PC-9 (cell line): ENCODE results near the gene GPRIN1. TPM values are rescaled to one million over a fixed set of nuclear protein-coding genes. Genes with fewer than 3 reads are reported as not detected.

Experiments
- BruUV-seq: library from RNA; stranded (reverse); fragments of 400-500 nt; replicated peaks from 2 replicates; lab custom pipeline; 2021; lab: Mats Ljungman, UMichigan
- CTCF ChIA-PET: fragments of 300-600 bp; sonication (Branson Sonifier 250); formaldehyde crosslinking; loops from one replicate; lab custom pipeline; 2022; ENCODE audit warnings: antibody characterized with exemption; lab: Charles Lee
- POLR2A ChIA-PET: fragments of 300-600 bp; sonication (Branson Sonifier 250); formaldehyde crosslinking; loops from one replicate; lab custom pipeline; 2022; ENCODE audit warnings: antibody characterized with exemption; ENCODE audit not compliant: unreplicated experiment; lab: Charles Lee
- DNase-seq, 2 experiments: peaks; one replicate each; pipeline versions ENCODE4 v3.0.0 to v3.0.0-alpha.2; 2015 to 2022; ENCODE audit warnings: mixed read lengths in 1 of 2
- H2AFZ ChIP-seq: fragments of 200-600 bp; sonication (generic); 2 replicates; pipeline ENCODE4 v1.8.1; 2017; ENCODE audit warnings: antibody characterized with exemption
- H3F3A ChIP-seq: fragments of 200-600 bp; sonication (generic); 2 replicates; pipeline ENCODE4 v1.8.1; 2017; ENCODE audit warnings: antibody characterized with exemption, mild to moderate bottlenecking, low read depth; ENCODE audit not compliant: insufficient read depth
- H3K27ac ChIP-seq: fragments of 200-600 bp; sonication (generic); 2 replicates; pipeline ENCODE4 v1.6.1; 2016; ENCODE audit warnings: mixed run types
- H3K27me3 ChIP-seq: fragments of 200-600 bp; sonication (generic); 2 replicates; pipeline ENCODE4 v1.6.1; 2016; ENCODE audit warnings: low read depth, mixed run types; ENCODE audit not compliant: insufficient read depth
- H3K36me3 ChIP-seq: fragments of 200-600 bp; sonication (generic); 2 replicates; pipeline ENCODE4 v1.6.1; 2016; ENCODE audit warnings: low read depth, mixed run types
- H3K4me1 ChIP-seq: fragments of 200-600 bp; sonication (generic); replicated peaks from 2 replicates; pipeline ENCODE4 v1.6.1; 2016; ENCODE audit warnings: mixed run types; ENCODE audit not compliant: insufficient read depth
- H3K4me2 ChIP-seq: fragments of 200-600 bp; sonication (generic); 2 replicates; pipeline ENCODE4 v1.6.1; 2017; ENCODE audit warnings: mixed run types
- H3K4me3 ChIP-seq: fragments of 200-600 bp; sonication (generic); 2 replicates; pipeline ENCODE4 v1.6.1; 2016; ENCODE audit warnings: mixed run types
- H3K79me2 ChIP-seq: fragments of 200-600 bp; sonication (generic); 2 replicates; pipeline ENCODE4 v1.6.1; 2017; ENCODE audit warnings: low read depth, mixed run types
- H3K9me2 ChIP-seq: fragments of 200-600 bp; sonication (generic); 2 replicates; pipeline ENCODE4 v1.8.1; 2017; ENCODE audit warnings: mild to moderate bottlenecking; ENCODE audit not compliant: insufficient read depth
- H3K9me3 ChIP-seq: fragments of 200-600 bp; sonication (generic); 2 replicates; pipeline ENCODE4 v1.8.1; 2016; ENCODE audit warnings: low read depth; ENCODE audit not compliant: insufficient read depth
- H4K20me1 ChIP-seq: fragments of 200-600 bp; sonication (generic); 2 replicates; pipeline ENCODE4 v1.8.1; 2017; ENCODE audit not compliant: insufficient read depth
- CTCF ChIP-seq: fragments of 200-600 bp; sonication (generic); conservative IDR thresholded peaks from 2 replicates; pipeline ENCODE4 v1.6.1; 2017; ENCODE audit warnings: mixed run types, antibody characterized with exemption, mild to moderate bottlenecking, moderate library complexity
- EZH2 ChIP-seq: fragments of 200-600 bp; sonication (generic); IDR thresholded peaks from 2 replicates; pipeline ENCODE4 v1.8.0; 2017; ENCODE audit warnings: antibody characterized with exemption, low read depth
- intact Hi-C: fragments of 100-400 bp; cut with micrococcal nuclease; formaldehyde crosslinking; loops from one replicate; pipeline ENCODE4 v1.10.0; 2022; ENCODE audit not compliant: unreplicated experiment
- total RNA-seq: library from RNA; stranded (reverse); gene quantifications from 2 replicates; pipeline ENCODE4 v1.2.3, GENCODE V29; 2021

The GPRIN1 gene
- total RNA-seq, 1 experiment from 2014 or later: 7.2 TPM

- Histone ChIP-seq H2AFZ (no peak overlapping the region), H3F3A (no peaks in the 10 kb centered on the region), H3K27me3 (no peaks in the 10 kb centered on the region), H3K4me2 (no peak overlapping the region), H3K79me2 (no peaks in the 10 kb centered on the region), H3K36me3 (no peaks in the 10 kb centered on the region), H3K9me2 (no peaks in the 10 kb centered on the region), H3K9me3 (no peaks in the 10 kb centered on the region), H3K4me1 (no peaks in the 10 kb centered on the region), H4K20me1 (no peaks in the 10 kb centered on the region), H3K4me3 (no peak overlapping the region), H3K27ac (no peak overlapping the region)
- TF ChIP-seq CTCF (no peak), EZH2 (no peak)
- no peak for DNase-seq
- BruUV-seq: no TSS peak
- intact Hi-C loops: no loop called here
- ChIA-PET CTCF (interaction anchor here (0.6 kb wide), 1 partner anchor 214 kb away, joined by 7 read pairs; no protein-coding TSS in a partner anchor), POLR2A (interaction anchor here (0.6 kb wide), 1 partner anchor 183 kb away, joined by 5 read pairs; no protein-coding TSS in a partner anchor)
These were observed 44.1 kb downstream of the GPRIN1 start for GRCh38 chr5:176565760-176566288.

GRCh38 chr5:176564002-176564401, 46.0 kb downstream of the GPRIN1 start:
- BruUV-seq: no TSS peak
- Histone ChIP-seq H3K9me3 (no peaks in the 10 kb centered on the region), H3K4me1 (no peaks in the 10 kb centered on the region), H3K4me3 (no peak overlapping the region), H3K27ac (no peak overlapping the region), H3K27me3 (no peaks in the 10 kb centered on the region), H3F3A (peaks cover 4% of the 10 kb centered on the region; the same call in 1 of the 2 replicates), H3K9me2 (no peaks in the 10 kb centered on the region), H4K20me1 (no peaks in the 10 kb centered on the region), H3K4me2 (no peak overlapping the region), H3K36me3 (no peaks in the 10 kb centered on the region), H3K79me2 (no peaks in the 10 kb centered on the region), H2AFZ (no peak overlapping the region)
- no peak for TF ChIP-seq EZH2
- DNase-seq: no peak
- POLR2A ChIA-PET: no interaction called here
- CTCF ChIA-PET: no interaction called here
- intact Hi-C loops: no loop called here

- no peaks in the 10 kb centered on the region for H4K20me1 ChIP-seq
- CTCF ChIA-PET: no interaction called here
- H3K4me2 ChIP-seq: no peak overlapping the region
- H2AFZ ChIP-seq: no peak overlapping the region
- H3K27ac ChIP-seq: no peak overlapping the region
- H3F3A ChIP-seq: peaks cover 5% of the 10 kb centered on the region; the same call in 1 of the 2 replicates
- POLR2A ChIA-PET: no interaction called here
- BruUV-seq: no TSS peak
- no peak for TF ChIP-seq CTCF
- TF ChIP-seq EZH2: no peak
- intact Hi-C loops: no loop called here
- H3K27me3 ChIP-seq: no peaks in the 10 kb centered on the region
- H3K4me1 ChIP-seq: no peaks in the 10 kb centered on the region
- no peaks in the 10 kb centered on the region for H3K9me2 ChIP-seq
- no peaks in the 10 kb centered on the region for H3K9me3 ChIP-seq
- no peaks in the 10 kb centered on the region for H3K79me2 ChIP-seq
- H3K4me3 ChIP-seq: no peak overlapping the region
- DNase-seq: no peak
- no peaks in the 10 kb centered on the region for H3K36me3 ChIP-seq
These were observed 47.8 kb downstream of the GPRIN1 start for GRCh38 chr5:176562189-176562588.
